Measurements from ENCODE around the gene LRP6.

DNA sequence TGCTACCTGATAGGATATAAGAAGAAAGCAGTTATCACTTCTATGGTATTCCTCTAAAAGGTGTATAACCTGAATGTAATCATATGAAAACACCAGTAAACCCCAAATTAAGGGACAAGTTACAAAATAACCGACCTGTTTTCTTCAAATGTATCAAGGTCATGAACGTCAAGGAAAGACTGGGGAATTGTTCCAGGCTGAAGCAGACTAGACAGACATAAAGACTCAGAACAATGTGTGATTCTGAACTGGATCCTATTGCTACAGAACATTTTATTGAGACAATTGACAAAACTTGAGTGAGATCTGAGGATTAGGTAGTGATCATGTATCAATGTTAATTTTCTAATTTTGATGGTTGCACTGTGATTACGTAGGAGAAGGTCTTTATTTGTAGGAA lies 15.4 kb upstream of the LRP6 start:
- TF ChIP-seq, protein P1, sequence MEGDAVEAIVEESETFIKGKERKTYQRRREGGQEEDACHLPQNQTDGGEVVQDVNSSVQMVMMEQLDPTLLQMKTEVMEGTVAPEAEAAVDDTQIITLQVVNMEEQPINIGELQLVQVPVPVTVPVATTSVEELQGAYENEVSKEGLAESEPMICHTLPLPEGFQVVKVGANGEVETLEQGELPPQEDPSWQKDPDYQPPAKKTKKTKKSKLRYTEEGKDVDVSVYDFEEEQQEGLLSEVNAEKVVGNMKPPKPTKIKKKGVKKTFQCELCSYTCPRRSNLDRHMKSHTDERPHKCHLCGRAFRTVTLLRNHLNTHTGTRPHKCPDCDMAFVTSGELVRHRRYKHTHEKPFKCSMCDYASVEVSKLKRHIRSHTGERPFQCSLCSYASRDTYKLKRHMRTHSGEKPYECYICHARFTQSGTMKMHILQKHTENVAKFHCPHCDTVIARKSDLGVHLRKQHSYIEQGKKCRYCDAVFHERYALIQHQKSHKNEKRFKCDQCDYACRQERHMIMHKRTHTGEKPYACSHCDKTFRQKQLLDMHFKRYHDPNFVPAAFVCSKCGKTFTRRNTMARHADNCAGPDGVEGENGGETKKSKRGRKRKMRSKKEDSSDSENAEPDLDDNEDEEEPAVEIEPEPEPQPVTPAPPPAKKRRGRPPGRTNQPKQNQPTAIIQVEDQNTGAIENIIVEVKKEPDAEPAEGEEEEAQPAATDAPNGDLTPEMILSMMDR (optimal IDR thresholded peaks at IDR 0.05 in 1 of 3, IDR thresholded peaks at IDR 0.05 in 1 of 3, conservative IDR thresholded peaks at IDR 0.05 in 1 of 3; ENCODE audit: extremely low read depth in 1 of 3, insufficient read depth in 2 of 3, low read length in 3 of 3): no peak
- no peak for TF ChIP-seq EZH2 (IDR thresholded peaks at IDR 0.05; ENCODE audit: low read length)
